Measurements from ENCODE around the gene CBX4.
A peak's percentile ranks its signal among the peaks of the same experiment; 100 is the strongest.

The CBX4 gene

DNA sequence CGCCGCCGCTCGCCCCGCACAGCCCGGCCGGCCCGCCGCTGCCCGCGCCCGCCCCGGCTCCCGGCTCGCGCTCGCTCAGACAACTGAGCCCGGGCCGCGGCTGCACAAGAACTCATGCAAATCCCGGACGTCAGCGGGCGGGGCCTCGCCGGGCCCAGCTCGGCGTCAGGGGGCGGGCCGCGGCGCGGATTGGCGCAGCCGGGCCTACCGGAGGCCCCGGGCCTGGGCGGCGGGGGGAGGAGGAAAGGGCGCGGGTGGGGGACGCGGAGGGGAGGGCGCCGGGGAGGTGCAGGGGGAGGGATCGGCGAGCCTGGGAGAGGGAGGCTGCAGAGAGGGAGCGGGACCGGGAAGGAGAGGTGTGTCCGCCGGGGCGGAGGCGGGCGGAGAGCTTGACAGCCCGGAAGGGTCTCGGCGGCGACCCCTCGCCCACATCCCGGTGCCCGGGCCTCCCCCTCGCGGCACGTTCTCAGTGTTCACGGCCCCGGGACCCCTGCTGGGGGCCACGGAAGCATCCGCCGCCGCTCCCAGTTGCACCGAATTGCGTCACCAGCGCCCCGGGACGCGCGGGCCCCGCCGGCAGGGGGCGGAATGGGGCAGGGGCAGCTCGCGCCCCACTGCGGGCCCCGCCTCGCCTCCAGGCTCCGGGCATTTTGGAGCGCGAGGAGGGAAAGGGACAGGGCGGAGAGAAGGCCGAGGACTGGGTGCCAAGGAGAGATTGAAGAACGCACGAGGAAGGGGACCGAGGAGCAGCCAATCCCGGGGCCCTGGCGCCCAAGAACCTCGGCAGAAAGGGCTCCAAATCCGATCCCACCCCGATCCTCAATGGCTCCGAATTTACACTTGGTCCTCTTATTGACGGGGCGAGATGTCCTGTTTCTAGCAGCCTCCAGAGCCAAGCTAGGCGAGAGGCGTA, at the start of gene CBX4:
Gene CBX4 (minus strand): TSS at position 85 of the 913 bp plus-strand sequence. CDS start 189 bp downstream, outside the sequence.
- peak; percentile 68 for FAIRE-seq
- DNase-seq (ENCODE audit: insufficient read length, low spot score), result peak; percentile 94

DNA sequence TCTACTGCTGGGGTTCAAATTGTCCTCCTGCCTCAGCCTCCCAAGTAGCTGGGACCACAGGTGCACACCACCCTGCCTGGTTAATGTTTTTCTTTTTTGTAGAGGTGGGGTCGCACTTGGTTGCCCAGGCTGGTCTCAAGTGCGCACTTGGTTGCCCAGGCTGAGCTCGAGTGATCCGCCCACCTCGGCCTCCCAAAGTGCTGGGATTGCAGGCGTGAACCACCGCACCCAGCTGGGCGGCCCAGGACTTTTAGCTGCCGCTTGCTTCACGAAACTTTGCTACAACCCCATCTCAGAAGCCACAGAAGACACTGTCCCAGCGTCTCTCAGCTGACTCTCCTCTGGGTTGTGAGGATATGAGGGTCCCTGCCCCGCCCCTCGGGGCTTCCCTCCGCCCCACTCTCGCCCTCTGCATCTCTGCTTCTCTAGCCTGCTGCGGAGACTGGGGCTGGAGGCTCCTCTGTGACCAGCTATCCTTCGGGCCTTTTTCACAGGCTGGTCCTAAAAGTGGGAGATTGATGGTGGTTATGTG, 48.8 kb upstream of the CBX4 start:
- DNase-seq (ENCODE audit: insufficient read length, low spot score) (no peak), FAIRE-seq (no peak)

DNA sequence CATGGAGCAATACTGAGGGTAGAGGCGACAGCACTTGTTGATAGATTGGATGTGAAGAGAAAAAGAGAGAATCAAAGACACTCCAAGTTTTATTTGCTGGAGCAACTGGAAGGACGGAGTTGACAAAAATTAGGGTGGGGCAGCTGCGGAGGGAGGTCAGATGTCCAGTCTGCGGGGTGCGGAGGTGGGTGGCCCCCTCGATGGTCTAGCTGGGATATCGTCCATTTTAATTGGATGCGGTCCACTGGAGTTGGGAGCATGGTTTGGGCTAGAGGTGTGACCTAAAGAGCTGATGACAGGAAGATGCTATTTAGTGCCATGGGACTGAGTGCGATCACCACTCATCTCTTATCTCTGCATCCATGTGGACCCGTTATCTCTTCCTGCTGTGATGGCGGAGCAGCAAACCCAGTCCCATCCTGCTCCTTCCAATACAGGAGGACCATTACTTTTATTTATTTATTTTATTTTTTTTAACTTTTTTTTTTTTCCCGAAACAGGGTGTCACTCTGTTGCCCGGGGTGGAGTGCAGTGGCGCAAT, 48.3 kb upstream of the CBX4 start:
- FAIRE-seq (no peak), DNase-seq (ENCODE audit: insufficient read length, low spot score) (no peak)

DNA sequence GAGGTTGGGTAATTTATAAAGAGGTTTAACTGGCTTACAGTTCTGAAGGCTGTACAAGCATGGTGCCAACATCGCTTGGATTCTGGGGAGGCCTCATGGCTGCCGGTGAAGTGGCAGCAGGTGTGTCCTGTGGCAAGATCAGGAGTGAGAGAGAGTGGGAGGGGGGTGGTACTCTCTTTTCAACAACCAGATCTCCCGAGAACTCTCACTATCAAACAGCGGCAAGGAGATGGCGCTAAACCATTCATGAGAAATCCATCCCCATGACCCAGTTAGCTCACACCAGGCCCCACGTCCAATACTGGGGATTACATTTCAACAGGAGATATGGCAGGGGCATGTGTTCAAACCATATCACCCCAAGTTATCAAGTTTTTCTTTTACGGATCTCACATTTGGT, 44.0 kb upstream of the CBX4 start:
- FAIRE-seq (no peak), DNase-seq (ENCODE audit: insufficient read length, low spot score) (no peak)

DNA sequence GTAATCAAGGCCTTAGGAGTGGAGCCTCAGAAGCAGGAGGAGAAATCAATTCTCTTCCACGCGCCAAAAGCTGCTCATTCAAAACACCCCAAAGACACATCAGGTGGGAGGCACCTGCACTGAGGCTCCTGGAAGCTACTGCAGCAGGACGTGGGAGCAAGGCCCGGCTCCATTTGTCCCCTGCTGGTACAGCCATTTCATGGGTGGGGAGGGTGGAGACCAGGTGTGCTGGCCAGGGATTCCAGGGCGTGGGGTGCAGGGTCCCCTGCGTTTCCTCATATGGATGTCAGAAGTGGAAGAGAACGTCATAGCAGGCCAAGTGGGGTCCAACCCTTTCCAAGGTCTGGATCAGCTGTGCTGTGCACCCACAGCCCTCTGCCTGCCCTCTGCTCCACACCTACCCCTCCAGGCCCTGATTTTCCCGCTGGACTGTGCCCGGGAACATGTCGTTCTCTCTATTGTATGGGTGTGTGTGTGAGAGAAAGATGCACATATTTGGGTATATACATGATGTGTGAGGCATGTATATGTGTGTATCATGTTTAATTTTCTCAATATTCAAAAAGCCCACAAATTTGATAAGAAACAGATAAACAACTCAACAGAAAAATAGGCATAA, 39.2 kb upstream of the CBX4 start:
- no peak for FAIRE-seq
- DNase-seq (ENCODE audit: insufficient read length, low spot score), result no peak

DNA sequence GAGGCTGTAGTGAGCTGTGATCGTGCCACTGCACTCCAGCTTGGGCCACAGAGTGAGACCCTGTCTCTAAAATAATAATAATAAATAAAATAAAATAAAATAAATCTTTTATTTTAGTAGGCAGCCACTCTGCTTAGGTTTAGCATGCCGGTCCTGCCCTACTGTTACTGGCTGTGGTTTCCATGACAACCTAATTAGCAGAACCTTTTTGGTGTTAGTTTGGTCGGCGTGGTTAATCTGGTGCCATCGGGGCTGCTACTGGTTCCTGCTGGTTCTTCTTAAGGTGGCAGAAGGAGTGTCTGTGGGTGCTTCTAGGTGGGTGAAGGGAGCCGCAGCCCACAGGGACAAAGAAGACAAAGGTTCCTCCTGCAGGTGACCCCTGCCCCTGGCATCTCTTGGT, 37.8 kb upstream of the CBX4 start:
- DNase-seq (ENCODE audit: insufficient read length, low spot score) (no peak), FAIRE-seq (no peak)

DNA sequence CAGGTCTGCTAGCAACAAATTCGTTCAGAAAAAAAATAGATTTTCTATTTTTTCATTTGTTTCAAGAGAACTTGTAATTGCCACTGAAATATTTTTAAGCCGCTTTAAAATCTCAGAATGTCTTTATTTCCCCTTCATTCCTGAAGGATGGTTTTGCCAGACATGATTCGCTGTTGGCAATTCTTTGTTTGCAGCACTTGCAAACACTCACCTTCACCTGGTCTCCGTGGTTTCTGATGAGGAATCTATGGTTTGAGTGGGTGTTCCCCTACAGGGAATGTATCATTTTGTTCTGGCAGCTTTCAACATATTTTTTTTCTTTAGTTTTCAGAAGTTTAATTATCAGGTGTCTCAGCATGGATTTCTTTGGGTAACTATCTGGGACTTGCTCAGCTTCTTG, 36.3 kb upstream of the CBX4 start:
- DNase-seq (ENCODE audit: insufficient read length, low spot score), result no peak
- FAIRE-seq, result no peak

DNA sequence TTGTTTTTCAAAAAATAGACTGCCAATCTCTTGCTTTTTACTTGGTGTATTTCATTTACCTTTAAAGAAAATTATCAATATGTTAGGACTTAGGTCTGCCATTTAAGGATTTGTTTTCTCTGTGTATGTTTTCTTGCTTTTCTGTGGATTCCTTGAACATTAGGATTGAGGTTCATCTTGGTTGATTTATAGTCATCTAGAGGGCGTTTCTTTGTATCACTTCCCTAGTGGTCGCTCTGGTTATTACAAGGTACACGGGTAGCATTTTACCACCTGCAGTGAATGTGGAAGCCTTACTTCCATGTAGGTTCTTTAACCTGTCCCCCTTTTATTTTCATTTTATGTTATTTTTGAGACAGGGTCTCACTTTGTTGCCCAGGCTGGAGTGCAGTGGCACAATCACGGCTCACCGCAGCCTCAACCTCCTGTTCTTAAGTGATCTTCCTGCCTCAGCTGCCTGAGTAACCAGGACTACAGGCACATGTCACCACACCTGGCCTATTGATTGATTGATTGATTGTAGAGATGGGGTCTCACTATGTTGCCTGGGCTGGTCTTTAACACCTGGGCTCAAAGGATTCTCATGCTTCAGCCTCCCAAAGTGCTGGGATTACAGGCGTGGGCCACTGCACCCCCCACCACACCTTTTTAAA, 35.2 kb upstream of the CBX4 start:
- FAIRE-seq (no peak), DNase-seq (ENCODE audit: insufficient read length, low spot score) (peak; percentile 68)

DNA sequence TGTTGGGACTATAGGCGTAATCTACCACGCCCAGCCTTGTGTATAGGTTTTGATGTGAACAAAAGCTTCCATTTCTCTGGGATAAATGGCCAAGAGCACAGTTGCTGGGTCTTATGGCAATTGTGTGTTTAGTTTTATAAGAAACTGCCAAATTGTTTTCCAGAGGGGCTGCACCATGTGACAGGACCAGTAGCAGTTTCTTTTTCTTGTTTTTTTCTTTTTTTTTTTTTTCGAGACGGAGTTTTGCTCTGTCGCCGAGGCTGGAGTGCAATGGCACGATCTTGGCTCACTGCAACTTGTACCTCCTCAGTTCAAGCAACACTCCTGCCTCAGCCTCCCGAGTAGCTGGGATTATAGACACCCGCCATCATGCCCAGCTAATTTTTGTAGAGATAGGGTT, 34.3 kb upstream of the CBX4 start:
- FAIRE-seq (no peak), DNase-seq (ENCODE audit: insufficient read length, low spot score) (no peak)

DNA sequence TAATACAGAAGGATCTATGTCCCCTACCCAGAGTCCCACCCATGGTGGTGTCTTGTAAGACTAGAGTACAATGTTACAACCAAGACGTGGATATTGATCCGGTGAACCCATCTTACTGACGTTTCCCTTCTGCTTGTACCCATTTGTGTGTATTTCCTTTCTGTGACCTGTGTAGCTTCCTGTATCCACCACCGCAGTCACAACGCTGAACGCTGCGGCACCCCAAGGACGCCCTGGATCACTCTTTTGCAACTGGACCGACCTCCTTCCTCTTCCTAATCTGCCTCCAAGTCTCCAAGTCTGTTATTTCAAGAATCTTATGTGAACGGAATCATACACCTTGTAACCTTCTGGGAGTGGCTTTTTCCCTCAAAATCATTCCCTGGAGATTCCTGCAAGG, 33.5 kb upstream of the CBX4 start:
- DNase-seq (ENCODE audit: insufficient read length, low spot score), result no peak
- FAIRE-seq, result no peak

DNA sequence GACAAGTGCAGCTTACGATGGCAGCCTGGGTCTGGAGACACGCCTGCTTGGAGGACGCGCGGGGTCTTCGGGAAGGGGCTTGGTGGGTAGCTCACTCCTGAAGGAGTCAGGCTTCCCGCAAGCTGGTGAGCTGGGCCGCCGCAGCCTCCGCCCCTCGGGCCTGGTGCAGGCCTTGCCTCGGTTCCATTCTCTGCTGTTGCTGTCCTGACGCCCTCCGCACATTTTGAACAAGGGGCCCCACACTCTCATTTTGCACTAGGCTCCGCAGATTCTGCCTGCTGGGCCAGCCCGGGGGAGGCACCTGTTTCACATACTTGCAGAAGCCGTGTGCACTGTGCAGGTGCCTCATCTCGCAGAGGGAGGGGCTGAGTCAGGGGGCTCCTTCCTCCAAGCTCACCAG, 31.9 kb upstream of the CBX4 start:
- FAIRE-seq (no peak), DNase-seq (ENCODE audit: insufficient read length, low spot score) (no peak)

DNA sequence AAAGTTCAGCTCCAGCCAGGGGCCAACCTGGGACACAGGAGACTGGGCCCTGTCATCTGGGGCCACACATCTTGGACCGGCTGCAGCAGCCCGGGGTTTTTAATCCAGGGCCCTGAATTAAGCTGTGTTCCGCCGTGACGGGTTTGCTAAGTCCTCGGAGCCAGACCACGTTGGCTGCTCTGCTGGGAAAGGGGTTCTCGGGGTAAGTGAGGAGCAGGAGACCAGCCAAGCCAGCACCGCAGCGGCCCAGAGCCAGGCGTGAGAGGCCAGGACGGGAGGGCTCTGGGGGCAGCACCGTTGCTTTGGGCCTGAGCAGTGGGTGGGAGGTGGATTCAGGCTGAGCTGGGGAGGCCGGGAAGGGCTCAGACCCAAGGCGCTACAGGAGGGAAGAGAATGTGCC, 31.3 kb upstream of the CBX4 start:
- DNase-seq (ENCODE audit: insufficient read length, low spot score) (no peak), FAIRE-seq (no peak)

DNA sequence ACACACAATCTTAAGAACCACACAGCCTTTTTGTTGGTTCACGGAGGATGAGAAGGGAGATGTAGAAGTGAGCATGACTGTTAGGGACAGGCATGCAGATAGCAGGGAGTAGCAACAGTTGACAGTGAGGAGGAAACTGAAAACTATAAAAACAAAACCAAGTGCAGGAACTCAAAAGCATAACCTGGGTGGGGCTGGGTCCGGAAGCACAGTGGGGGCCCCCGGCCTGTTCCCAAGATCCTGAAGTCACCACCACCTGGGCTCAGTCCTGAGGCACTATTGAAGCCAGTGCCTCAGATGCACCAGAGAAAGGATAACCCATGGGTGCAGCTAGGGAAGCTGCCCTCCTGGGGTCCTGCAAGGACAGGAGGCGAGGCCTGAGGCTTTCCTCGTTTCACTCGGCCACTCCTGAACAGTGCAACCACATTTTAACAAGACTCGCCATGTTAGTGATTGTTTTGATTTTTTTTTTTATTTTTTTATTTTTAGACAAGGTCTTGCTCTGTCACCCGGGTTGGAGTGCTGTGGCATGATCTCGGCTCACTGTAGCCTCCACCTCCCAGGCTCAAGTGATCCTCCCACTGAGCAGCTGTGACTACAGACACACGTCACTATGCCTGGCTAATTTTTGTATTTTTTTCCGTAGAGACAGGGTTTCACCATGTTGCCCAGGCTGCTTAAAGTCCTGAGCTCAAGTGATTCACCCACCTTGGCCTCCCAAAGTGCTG, 27.7 kb upstream of the CBX4 start:
- FAIRE-seq, result no peak
- no peak for DNase-seq (ENCODE audit: insufficient read length, low spot score)

DNA sequence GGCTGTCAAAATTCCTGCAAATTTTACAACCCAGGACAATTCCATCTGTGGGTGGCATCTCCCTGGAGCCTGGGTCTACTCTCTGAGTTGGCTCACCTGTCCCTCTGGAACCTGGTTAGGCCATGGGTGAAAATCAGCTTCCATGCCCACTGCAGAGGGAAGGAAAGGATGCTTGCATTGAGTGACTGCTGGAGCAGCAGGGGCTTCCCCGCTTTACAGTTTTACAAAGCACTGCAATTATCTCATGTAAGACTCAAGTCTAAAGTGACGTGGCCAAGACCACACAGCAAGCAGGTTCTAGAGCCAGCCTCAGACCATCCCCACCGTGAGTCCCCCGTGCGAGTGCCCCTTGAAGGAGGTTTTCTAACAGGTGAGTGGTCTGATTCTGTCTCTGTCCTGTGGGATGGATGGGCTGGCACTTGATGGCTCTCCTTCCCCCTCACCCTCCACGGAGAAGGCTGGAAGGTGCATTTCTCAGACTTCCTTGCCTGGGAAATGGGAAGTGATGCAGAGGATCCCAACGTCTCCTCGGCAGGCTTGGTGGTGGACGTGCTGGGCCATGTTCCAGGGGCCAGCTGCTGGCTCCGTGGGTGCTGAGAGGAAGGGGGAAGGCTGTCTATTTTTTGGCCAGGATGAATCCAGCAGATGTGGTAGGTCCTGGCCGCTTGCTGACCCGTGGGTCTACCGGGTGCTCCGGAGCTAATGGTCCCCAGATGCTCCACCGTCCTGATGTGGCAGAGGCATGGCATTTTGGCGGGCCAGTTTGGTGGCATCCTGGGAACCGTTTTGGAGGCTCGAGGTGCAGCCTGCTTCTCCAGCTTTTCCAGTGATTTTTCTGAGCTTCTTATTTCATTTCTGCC, 26.3 kb upstream of the CBX4 start:
- FAIRE-seq, result no peak

DNA sequence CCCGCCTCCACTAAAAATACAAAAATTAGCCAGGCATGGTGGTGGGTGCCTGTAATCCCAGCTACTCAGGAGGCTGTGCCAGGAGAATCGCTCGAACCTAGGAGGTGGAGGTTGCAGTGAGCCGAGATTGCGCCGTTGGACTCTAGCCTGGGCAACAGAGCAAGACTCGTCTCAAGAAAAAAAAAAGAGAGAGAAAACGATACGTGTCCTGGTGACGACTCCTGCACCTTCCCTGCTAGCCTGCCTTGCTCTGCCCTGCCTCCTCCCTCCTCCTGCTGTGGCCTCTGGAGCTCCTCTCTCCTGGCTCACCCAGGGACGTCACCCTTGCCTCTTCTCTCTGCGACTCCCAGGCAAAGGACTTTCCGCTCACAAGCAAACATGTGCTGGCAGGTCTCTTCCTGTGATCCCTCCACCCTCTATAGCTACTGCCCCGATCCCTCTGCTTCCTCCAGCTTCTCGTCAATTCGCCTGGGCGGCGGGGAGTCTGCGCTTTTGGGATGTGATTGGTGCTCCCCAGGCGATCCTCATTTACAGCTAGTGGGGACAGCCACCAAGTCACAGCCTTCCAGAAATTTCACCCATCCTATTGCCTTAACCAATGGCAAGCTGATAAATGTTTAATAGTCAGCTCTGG, 25.5 kb upstream of the CBX4 start:
- DNase-seq (ENCODE audit: insufficient read length, low spot score), result no peak
- FAIRE-seq, result no peak

More for the DNA sequence above, 26.3 kb upstream of the CBX4 start:
- no peak for DNase-seq (ENCODE audit: insufficient read length, low spot score)

DNA sequence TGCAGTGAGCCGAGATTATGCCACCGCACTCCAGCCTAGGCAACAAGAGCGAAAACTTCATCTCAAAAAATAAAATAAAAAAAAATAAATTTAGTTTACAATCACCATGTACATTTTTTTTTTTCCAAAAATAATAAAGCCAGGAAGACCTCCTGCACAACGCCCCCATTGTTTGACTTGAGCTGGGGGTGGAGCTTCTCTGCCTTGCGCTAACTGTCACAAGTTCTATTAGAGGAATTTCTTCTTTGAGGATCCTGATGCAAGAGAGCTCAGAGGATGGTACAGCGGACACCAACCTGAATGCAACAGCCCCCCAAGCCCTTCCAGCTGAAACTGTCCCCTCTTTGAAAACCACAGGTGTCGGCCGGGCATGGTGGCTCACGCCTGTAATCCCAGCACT, 24.9 kb upstream of the CBX4 start:
- DNase-seq (ENCODE audit: insufficient read length, low spot score), result no peak
- no peak for FAIRE-seq

DNA sequence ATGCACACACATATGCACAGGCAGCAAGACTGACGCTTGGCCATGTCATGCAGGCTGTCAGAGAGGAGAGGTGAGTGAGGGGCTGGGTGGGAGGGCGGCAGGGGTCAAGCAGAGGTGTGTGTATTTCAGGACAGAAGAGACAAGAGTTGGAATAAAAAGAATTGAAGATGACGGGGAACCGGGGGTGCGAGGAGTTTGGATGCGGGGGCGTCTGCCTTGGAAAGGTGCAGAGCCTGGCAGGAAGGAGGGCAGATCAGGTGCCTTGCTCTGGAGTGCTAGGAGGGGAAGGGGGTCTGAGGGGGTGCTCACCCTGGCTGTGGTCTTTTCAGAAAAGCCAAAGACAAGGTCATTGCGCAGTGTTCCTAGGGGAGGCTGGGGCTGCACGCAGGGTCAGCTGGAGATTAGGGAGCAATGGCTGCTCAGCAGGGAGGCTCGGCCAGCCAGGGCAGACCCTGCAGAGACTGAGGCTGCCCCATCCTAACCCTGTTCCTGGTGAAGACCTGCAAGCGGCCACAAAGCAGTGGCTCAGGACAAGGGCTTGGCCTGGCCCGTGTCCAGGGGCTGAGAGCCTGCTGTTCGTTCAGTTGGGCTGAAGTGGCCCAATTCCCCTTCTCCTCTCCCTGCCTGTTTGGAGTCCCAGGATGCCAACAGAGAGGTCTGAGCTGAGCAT, 23.7 kb upstream of the CBX4 start:
- DNase-seq (ENCODE audit: insufficient read length, low spot score) (no peak), FAIRE-seq (no peak)

DNA sequence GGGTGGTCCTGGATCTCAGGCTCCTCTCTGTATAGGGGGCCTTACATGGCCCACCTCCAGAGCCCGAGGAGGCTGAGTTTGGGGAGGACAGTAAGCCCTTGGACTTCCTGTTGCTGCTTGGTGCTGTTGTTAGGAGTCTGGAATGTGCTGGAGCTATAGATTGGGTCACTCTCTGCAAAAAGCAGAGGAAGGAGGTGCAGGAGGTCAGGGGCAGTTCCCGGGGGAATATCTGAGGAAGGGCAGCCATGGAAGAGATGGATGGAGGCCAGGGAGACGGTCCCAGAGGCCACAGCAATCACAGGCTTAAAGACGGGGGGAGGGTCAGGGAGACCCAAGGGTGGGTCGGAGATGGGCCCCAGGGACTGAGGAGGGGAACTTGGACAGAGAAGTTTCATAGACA, 23.0 kb upstream of the CBX4 start:
- no peak for FAIRE-seq

More for the DNA sequence above, 23.0 kb upstream of the CBX4 start:
- DNase-seq (ENCODE audit: insufficient read length, low spot score), result no peak
